A673 (cell line): ENCODE measurements around the gene LGALS3. TPM values are rescaled to one million over a fixed set of nuclear protein-coding genes. Genes with fewer than 3 reads are reported as not detected.

ENCODE experiments used
- BruUV-seq: library from RNA; stranded (reverse); fragments of 400-500 nt; replicated peaks from 2 replicates; lab custom pipeline; 2021; lab: Mats Ljungman, UMichigan
- CTCF ChIA-PET: fragments of 300-600 bp; sonication (Branson Sonifier 250); formaldehyde crosslinking; loops from one replicate; lab custom pipeline; 2022; ENCODE audit warnings: antibody characterized with exemption; lab: Charles Lee
- POLR2A ChIA-PET: fragments of 300-600 bp; sonication (Branson Sonifier 250); formaldehyde crosslinking; loops from one replicate; lab custom pipeline; 2022; ENCODE audit warnings: antibody characterized with exemption; ENCODE audit not compliant: low non-redundant PET; lab: Charles Lee
- DNase-seq: peaks from one replicate; pipeline ENCODE4 v3.0.0-alpha.2; 2015; ENCODE audit warnings: low spot score
- H3K27ac ChIP-seq: fragments of 200-600 bp; sonication (generic); 2 replicates; pipeline ENCODE4 v1.5.1; 2016; ENCODE audit warnings: mixed run types, low read depth, mild to moderate bottlenecking, mixed read lengths, antibody characterized with exemption, low read length; ENCODE audit not compliant: poor library complexity, severe bottlenecking
- H3K27me3 ChIP-seq: fragments of 200-600 bp; sonication (generic); replicated peaks from 2 replicates; pipeline ENCODE4 v1.6.1; 2017; ENCODE audit warnings: mixed run types, low read depth, mild to moderate bottlenecking, mixed read lengths, antibody characterized with exemption, low read length; ENCODE audit not compliant: insufficient read depth, poor library complexity
- H3K36me3 ChIP-seq: fragments of 200-600 bp; sonication (generic); 2 replicates; pipeline ENCODE4 v1.6.1; 2016; ENCODE audit warnings: mixed run types, mild to moderate bottlenecking, mixed read lengths, antibody characterized with exemption, low read length; ENCODE audit not compliant: insufficient read depth, poor library complexity, severe bottlenecking
- H3K4me1 ChIP-seq: fragments of 200-600 bp; sonication (generic); 2 replicates; pipeline ENCODE4 v1.6.1; 2017; ENCODE audit warnings: mixed run types, mild to moderate bottlenecking, mixed read lengths, antibody characterized with exemption, low read length; ENCODE audit not compliant: insufficient read depth, poor library complexity, severe bottlenecking
- H3K4me3 ChIP-seq: fragments of 200-600 bp; sonication (generic); 2 replicates; pipeline ENCODE4 v1.5.1; 2016; ENCODE audit warnings: low read depth, mixed run types, mild to moderate bottlenecking, mixed read lengths, low read length; ENCODE audit not compliant: poor library complexity, severe bottlenecking
- H3K9me3 ChIP-seq: fragments of 200-600 bp; sonication (generic); 2 replicates; pipeline ENCODE4 v1.6.1; 2016; ENCODE audit warnings: mixed run types, low read depth, mild to moderate bottlenecking, mixed read lengths, antibody characterized with exemption, low read length; ENCODE audit not compliant: poor library complexity, severe bottlenecking
- CTCF ChIP-seq: fragments of 300-800, 200-600 bp; sonication (generic); conservative IDR thresholded peaks from 2 replicates; pipeline ENCODE4 v1.5.1; 2017; ENCODE audit warnings: low read depth, mild to moderate bottlenecking, antibody characterized with exemption, low read length, moderate library complexity, mixed read lengths
- EZH2 ChIP-seq: fragments of 200-600 bp; sonication (generic); IDR thresholded peaks from 2 replicates; pipeline ENCODE4 v1.6.1; 2017; ENCODE audit warnings: borderline replicate concordance, low read depth, mild to moderate bottlenecking, mixed read lengths, antibody characterized with exemption, low read length; ENCODE audit not compliant: poor library complexity, severe bottlenecking
- intact Hi-C: fragments of 100-400 bp; cut with micrococcal nuclease; formaldehyde crosslinking; loops from one replicate; pipeline ENCODE4 v1.10.0; 2022; ENCODE audit not compliant: unreplicated experiment
- total RNA-seq: library from RNA; stranded (reverse); gene quantifications from 2 replicates; pipeline ENCODE4 v1.2.3, GENCODE V29; 2021

Gene LGALS3
- total RNA-seq, 1 experiment from 2014 or later, result 11.0 TPM

- TF ChIP-seq EZH2 (no peak), CTCF (no peak)
- H3K27ac ChIP-seq, result no peak overlapping the region
- ChIA-PET POLR2A (no interaction called here), CTCF (no interaction called here)
- H3K4me3 ChIP-seq, result no peak overlapping the region
- intact Hi-C loops, result no loop called here
- DNase-seq, result no peak
- H3K4me1 ChIP-seq, result no peaks in the 10 kb centered on the region
- H3K27me3 ChIP-seq, result no peaks in the 10 kb centered on the region
- no TSS peak for BruUV-seq
- peaks cover 80% of the 10 kb centered on the region for H3K36me3 ChIP-seq
- H3K9me3 ChIP-seq, result no peaks in the 10 kb centered on the region
Observed at GRCh38 chr14:55157080-55157479, 28.0 kb downstream of the LGALS3 start.

- Histone ChIP-seq H3K4me3 (no peak overlapping the region), H3K9me3 (no peaks in the 10 kb centered on the region), H3K4me1 (no peaks in the 10 kb centered on the region), H3K27me3 (no peaks in the 10 kb centered on the region), H3K27ac (no peak overlapping the region), H3K36me3 (peaks cover 82% of the 10 kb centered on the region)
- no peak for TF ChIP-seq CTCF
- no peak for TF ChIP-seq EZH2
- no TSS peak for BruUV-seq
- DNase-seq, result peak; percentile 9
- ChIA-PET POLR2A (no interaction called here), CTCF (no interaction called here)
- intact Hi-C loops, result no loop called here
Observed at GRCh38 chr14:55158412-55158811, 29.4 kb downstream of the LGALS3 start.

GRCh38 chr14:55160989-55161388 is 31.9 kb downstream of the LGALS3 start:
- H3K36me3 ChIP-seq, result peaks cover 85% of the 10 kb centered on the region
- ChIA-PET POLR2A (no interaction called here), CTCF (interaction anchor here (1.6 kb wide), 2 partner anchors 69 to 71 kb away, joined by 4 to 16 read pairs; no protein-coding TSS in a partner anchor)
- H3K27me3 ChIP-seq, result no peaks in the 10 kb centered on the region
- BruUV-seq, result no TSS peak
- H3K4me1 ChIP-seq, result no peaks in the 10 kb centered on the region
- DNase-seq, result peak; percentile 48
- peak; percentile 57 for TF ChIP-seq CTCF
- no peak for TF ChIP-seq EZH2
- intact Hi-C loops, result loop anchor here (1.0 kb wide), 1 partner anchor 70 kb away; no protein-coding TSS in a partner anchor
- H3K27ac ChIP-seq, result no peak overlapping the region
- no peaks in the 10 kb centered on the region for H3K9me3 ChIP-seq
- H3K4me3 ChIP-seq, result no peak overlapping the region
